HG02870 (cell line): ENCODE measurements around the gene GBA3.

ENCODE experiments used
- ATAC-seq: cut with Tn5 transposase; IDR thresholded peaks from one replicate; pipeline ENCODE4 v1.9.1; 2021; ENCODE audit warnings: mild to moderate bottlenecking, moderate library complexity; ENCODE audit not compliant: unreplicated experiment

Gene GBA3

DNA sequence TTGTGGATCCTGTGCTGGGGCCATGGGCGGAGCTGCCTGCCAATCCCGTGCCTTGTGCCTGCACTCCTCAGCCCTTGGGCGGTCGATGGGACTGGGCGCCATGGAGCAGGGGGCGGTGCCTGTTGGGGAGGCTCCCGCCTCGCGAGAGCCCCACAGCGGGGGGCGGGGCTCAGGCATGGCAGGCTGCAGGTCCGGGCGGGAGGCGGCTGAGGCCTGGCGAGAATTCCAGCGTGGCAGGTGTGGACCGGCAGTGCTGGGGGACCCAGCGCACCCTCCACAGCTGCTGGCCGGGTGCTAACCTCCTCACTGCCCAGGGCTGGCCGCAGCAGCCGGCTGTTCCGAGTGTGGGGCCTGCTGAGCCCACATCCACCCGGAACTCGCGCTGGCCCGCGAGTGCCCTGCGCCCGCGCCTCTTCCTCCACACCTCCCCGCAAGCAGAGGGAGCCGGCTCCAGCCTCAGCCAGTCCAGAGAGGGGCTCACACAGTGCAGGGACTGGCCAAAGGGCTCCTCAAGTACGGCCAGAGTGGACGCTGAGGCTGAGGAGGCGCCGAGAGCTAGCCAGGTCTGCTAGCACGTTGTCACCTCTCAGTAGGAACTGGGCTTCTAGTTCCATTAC, 85.9 kb downstream of the GBA3 start:
- no peak for ATAC-seq

DNA sequence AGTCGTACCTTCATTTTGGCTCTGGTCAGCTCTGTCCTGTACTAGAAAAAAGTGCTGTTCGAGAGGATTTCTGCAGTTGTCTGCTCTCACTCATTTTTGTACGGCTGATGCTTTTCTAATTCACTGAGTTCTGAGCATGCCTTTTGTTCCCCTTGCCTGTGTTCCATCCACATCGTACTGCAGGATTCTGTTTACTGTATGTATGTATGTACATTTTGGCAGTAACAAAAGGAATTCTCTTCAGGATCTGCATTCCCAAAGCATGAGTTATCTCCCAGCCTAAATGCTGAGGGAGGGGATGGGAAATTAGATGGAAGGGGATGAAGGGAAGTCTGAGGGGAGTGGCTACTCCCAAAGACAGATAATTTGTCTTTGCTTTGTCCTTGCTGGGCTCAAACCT, 87.6 kb downstream of the GBA3 start:
- ATAC-seq = no peak

DNA sequence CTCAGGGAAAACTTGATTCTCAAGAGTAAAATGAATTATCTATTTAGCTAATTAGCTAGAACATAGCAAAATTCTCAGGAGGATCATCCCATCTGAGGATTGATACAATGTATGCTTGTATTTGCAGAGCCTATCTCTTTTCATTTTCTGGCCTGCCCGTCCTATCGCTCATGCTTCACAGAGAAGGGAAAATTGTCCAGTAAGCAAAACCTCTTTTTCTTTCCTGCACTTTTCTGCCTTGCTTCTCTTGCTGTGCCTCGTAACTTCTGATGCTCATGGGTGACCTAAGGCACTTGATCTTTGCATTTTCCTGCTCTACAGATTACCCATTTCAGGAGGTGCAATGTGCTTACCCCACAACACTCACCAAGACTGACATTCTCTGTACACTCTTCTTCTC, 88.1 kb downstream of the GBA3 start:
- ATAC-seq = no peak

DNA sequence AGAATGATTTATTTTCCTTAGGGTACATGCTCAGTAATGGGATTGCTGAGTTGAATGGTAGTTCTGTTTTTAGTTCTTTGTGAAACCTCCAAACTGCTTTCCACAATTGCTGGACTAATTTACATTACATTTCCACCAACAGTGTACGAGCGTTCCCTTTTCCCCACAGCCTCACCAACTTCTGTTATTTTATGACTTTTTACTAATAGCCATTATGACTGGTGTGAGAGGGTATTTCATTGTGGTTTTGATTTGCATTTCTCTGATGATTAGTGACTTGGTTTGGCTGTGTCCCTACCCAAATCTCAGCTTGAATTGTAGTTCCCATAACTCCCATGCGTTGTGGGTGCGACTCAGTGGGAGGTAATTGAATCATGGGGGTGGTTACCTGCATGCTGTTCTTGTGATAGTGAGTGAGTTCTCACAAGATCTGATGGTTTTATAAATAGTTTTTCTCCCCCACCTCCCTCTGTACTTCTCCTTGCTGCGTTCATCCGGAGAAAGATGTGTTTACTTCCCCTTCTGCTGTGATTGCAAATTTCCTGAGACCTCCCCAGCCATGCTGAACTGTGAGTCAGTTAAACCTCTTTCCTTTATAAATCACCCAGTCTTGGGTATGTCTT, 95.1 kb downstream of the GBA3 start:
- ATAC-seq = no peak

DNA sequence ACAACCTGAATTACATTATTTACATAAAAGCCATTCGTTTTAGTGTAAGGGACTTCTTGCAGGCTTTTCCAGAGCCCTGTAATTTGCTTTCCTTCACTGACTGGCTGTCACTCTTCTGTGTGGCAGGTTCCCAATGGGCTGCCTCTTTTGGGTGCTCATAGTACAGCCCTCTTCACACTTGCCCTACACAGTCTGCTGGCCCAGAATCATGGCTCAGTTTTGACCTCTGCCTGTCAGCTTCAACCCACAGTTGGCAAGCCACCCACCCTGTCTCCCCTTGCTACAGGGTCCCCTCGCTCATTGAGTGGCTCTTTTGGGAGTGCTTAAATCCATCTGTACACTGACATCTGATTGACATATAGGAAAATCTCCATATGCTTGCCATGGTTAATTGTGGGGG, 97.9 kb downstream of the GBA3 start:
- no peak for ATAC-seq

DNA sequence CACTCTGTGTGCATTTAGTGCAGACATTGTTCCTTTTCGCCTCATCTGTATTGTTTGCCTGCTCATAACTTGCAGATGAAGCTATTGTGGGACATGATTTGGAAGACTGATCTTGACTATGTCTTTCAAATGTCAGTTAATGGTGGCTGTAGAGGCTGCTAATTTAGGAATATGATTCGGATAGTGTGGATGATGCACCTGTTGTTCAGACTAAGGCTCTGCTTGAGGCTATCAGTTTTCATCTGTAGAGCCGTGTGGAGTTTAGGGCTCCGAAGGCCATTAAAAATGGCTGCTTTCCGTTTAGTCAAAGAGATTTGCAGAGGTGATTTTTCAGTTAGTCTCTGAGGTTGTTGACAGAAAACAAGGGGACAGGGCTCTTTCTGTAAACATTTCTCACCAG, 102.0 kb downstream of the GBA3 start:
- no peak for ATAC-seq

DNA sequence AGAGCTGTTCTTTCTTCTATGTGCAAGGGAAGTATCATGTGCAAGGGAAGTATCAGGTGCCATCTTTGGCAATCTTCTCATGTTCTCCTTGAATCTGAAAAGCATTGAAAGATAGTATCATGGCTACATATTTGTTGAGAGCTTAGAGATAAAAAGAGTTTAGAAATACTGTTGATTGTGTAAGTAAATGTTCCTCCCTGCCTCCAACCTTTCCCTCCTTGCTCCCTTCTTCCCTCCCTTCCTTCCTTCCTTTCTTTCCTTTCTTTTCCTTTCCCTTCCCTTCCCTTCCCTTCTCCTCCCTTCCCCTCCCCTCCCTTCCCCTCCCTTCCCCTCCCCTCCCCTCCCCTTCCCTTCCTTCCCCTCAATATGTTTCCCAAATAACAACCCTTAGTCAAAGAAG, 108.7 kb downstream of the GBA3 start:
- ATAC-seq = no peak

DNA sequence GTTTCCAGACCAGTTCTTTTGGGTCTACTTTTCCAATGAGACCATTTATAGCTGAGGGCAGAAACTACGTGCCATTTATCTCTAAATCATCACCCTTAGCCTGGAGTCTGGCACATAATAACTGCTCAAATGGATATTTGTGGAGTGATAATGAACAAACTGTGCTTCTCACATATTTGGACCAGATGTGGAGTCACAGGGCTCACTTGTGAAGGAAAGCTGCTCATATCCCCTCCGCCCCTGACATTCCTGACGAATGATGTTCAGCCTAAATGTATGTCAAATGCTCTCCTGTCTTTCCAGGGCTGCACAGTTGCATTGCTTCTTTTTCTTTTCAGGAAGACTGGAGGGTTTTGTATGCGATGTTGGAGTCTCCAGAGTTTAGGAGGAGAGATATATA, 110.1 kb downstream of the GBA3 start:
- ATAC-seq = no peak

DNA sequence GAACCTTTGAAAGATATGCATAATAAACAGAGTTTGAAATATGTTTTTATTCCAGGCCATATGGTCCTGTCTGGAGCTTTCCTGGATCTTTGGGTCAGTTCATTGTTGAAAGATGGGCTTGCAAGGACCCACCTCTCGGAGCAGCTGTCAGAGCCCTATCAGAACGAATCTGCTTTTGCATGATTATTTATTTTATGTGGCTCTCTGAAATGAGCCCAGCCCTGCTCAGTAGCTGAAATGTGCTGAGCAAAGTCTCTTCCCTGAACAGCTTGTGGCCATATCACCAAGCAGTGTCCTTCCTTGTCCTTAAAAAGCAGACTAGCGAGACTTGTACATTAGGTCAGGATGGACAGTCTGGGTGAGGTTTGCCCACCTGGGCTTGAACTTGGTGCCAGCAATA, 110.8 kb downstream of the GBA3 start:
- no peak for ATAC-seq

DNA sequence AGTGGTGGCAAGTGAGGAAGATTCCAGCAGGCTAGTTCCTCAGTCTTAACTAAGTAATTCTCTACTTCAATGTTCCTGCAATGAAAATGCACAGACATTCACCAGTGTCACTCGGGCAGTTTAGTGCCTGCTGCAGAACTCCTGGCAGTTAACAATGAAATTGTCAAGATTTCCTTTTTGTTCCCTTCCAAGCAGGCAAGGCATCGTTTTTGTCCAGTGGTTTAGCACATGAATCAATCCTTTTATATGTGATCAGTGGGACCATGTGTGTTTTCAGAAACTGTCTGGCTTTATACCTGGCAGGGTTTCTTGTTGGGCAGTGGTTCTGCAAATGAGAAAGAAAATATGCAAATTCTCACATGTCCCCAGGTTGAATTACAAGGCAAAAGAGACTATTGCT, 122.2 kb downstream of the GBA3 start:
- no peak for ATAC-seq

DNA sequence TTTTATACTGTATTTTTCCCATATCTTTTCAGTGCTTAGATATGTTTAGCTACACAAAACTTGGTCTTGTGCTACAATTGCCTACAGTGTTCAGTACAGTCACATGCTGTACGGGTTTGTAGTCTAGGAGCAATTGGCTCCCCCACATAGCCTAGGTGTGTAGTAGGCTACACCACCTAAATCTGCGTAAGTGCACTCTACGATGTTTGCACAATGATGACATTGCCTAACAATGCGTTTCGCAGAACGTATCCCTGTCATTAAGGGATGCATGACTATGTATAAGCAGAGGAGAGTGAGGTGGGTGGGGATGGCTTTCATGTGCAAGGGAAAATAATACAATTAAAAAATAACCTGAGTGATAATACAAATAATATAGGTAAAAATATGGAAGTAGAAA, 131.4 kb downstream of the GBA3 start:
- ATAC-seq = no peak

DNA sequence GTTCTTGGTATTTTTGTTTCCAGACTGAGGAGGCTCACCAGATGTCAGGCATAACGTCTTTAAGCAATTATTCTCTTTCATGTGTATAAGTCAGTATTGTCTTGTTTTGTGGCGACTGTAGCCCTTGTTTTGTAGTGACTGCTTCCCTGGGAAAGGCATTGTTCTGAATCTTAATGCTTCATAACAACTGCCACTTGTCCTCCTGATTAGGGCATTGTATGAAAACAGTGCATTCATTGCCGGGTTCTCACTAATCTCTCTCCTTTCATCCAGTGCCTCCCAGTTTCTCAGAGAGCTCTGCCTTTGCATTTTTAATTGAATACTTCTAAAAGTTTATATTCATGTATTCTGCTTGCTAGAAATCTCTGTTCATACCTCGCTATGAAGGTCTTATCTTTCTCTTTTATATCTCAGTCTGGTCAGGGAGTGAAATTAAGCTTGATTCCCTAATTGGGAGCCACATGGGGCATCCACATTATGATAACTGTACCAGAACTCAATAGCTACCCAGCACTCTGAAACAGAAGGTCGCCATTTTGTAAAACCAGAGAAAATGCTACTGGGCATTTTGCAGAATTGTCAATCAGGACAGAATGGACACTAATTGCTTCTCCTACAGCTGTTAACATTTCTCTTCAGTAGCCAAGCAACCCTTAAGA, 149.8 kb downstream of the GBA3 start:
- no peak for ATAC-seq

DNA sequence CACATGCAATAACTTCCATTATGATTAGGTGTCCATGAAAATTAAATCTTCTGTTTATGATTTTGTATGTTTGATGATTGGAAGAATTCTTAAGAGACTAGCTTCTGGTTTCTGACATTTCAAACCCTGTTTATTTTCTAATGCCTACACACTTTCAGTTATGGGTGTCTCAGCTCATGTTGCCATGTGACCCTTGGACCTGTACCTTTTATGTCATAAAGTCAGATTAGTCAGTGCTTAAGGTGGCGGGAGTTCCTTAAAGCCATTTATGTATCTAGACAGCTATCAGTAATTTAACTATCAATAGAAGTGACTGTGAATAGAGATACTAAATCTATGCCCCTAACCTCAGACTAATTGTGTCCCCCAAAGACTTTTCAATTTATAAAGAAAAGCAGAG, 155.6 kb downstream of the GBA3 start:
- no peak for ATAC-seq

DNA sequence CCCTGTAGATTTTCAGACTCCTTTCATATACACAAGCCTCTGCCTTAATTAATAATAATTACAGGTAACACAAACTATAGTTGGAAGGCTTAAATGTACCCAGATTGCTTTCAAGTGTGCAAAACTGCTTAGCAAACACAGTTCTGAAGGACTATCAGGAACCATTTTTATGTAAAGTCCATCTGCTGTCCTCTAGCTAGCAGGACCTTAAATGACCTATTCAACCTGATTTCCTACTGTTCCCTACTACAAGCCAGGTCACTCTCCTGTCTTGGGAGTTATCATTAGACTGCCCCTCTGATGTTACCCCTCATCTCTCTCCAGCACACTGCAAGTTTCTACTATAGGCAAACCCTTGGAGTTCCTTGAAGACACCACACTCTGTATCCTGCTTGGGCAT, 157.3 kb downstream of the GBA3 start:
- no peak for ATAC-seq

DNA sequence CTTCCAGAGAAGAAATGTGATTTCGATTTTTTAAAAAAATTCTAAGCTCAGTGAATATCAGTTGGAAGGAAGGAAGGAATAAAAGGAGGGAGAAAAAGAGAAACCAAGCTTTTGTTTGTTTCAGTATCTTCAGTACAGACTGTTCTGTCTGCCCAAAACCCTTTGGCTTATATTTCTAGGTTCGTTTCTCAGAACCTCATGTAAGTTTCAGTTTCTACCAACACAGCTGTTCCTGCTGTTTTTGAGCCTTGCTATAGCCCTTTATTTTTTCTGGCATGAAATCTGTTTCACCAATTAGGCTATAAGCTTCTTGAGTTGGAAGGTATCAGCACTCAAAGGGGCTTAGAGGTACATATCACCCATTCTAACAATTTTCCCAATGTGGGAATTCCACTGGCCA, 157.9 kb downstream of the GBA3 start:
- peak; percentile 97 for ATAC-seq

DNA sequence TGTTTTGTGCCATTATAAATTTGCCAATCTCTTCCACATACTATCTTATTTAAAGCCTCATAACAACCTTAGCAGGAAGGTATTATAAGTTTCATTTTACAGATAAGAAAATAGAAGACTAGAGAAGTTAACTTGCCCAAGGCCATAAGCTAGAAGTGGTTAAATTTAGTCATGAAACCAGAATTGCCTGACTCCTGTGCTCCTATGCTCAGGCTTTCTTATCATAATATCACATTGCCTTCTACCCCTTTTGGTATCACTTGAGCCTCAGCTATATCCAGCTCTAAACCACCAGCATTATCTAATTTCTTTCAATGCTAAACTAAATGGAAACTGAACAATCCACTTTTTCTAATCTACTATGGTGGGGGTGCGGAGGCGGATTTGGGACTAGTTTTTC, 164.7 kb downstream of the GBA3 start:
- no peak for ATAC-seq

DNA sequence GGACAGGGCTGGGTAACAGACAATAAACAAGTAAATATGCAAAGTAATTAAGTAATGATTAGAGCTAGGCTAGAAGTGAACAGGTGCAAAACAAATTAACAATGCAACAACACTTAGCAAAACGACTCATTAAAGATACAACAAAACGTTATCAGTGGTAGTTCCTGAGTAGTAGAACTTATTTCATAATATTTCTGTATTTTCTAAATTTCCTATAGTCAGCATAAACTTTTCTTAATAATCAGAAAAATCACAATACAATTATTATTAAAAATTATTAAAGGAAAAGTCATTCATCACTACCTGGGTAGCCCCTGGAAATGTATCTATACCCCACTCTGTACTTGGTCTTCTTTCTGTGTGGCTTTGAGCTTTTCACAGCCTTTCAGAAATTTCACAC, 166.6 kb downstream of the GBA3 start:
- ATAC-seq = no peak
